HS-27A (cell line): ENCODE data around the gene GRAMD4.
"Not testable (repeated sequence)": the region's sequence is repeated elsewhere in the genome, so short reads cannot be mapped to it uniquely, and the experiment has no call there.

Source experiments
- DNase-seq: peaks from one replicate; pipeline ENCODE4 v3.0.0-alpha.2; 2012; ENCODE audit warnings: low read depth, missing footprints

The GRAMD4 gene

DNA sequence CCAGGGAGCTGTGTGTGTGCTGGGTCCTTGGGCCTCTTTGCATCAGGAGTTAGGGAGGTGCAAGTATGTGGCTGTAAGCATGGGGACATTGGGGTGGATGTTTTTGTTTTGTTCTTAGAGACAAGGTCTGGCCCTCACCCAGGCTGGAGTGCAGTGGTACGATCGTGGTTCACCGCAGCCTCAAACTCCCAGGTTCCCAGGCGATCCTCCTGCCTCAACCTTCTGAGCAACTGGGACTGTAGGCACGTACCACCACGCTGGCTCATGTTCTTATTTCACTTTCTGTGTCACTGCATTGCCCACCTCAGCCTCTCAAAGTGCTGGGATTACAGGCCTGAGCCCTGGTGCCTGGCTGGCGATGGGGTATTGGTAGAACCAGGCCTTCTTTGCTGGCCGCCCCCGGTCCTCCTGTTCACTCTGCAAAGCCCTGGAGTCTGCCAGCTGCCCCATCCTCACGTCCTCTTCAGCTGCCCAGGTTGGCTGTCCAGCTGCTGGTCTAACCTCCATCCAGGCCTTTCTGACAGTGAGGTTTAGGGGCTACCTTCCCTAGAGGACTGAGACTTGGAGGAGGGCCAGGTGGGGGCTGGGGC, 851 bp upstream of the GRAMD4 start:
- DNase-seq = no peak

DNA sequence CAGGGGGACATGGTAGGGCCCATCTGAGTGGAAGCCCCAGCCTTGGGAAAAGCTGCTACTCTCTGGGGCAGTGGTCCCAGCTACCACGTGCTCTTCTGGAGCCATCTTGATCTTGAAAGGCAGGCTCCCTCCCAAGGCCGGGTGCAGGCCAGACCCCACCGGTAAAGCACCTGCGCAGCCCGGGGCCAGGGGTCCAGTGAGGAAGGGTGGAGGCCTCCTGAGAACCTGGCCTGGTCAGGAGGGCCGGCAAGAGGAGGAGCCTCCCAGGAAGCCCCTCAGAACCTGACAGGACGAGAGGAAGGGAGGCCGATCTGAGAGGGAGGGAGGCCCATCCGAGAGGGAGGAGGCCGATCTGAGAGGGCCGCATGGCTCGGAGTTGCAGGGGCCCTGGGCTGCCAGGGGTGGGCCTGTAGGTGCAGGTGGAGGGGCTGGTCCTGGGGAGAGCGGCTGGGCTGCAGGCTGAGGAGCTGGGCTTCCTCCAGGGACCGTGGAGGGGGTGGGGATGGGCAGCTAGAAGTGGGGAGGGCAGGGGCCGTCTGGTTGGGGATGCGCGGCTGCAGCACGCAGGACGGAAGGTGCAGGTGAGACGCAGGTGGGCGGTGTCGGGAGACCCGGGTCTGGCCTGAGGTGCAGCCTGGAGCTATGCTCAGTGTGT, 529 bp downstream of the GRAMD4 start:
- DNase-seq = no peak

DNA sequence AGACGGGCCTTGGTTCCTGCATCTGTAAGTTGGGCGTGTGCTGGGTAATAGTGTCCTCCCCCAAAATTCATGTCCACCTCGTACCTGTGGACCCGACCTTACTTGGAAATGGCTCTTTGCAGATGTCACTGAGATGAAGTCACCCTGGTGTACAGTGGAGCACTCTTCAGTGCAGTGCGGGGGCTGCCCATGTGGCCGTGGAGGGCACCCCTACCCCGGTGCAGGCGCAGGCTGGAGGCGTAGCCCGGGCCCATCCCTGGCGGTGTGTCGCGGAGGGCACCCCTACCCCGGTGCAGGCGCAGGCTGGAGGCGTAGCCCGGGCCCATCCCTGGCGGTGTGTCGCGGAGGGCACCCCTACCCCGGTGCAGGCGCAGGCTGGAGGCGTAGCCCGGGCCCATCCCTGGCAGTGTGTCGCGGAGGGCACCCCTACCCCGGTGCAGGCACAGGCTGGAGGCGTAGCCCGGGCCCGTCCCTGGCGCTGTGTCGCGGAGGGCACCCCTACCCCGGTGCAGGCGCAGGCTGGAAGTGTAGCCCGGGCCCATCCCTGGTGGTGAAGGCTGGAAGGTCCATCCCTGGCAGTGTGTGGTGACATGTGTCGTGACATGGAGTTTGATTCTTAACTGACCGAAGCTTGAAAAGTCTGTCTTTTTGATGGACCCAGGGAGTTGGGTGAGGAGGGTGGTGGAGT, 1.2 kb downstream of the GRAMD4 start:
- DNase-seq = not testable (repeated sequence)

DNA sequence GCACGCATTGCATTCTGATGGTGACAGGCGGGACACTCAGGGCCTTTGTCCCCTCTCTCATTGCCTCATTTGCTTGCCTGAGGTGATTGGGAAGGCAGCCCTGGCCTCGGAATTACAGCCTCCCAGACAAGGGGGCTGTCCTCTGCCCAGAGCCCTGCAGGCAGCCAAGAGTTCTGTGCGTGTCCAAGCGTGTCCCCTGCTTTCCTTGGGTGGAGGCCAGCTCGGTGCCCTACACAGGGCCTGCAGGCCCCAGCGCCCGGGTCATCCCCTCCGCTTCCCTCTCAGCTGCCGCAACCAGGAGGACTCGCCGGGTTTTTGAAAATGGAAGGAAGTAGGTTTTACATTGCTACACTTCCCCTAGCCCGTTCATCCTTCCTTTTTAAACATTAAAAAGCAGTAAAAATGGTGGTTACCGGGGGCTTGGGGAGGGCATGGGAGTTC, 1.9 kb downstream of the GRAMD4 start:
- DNase-seq = no peak

DNA sequence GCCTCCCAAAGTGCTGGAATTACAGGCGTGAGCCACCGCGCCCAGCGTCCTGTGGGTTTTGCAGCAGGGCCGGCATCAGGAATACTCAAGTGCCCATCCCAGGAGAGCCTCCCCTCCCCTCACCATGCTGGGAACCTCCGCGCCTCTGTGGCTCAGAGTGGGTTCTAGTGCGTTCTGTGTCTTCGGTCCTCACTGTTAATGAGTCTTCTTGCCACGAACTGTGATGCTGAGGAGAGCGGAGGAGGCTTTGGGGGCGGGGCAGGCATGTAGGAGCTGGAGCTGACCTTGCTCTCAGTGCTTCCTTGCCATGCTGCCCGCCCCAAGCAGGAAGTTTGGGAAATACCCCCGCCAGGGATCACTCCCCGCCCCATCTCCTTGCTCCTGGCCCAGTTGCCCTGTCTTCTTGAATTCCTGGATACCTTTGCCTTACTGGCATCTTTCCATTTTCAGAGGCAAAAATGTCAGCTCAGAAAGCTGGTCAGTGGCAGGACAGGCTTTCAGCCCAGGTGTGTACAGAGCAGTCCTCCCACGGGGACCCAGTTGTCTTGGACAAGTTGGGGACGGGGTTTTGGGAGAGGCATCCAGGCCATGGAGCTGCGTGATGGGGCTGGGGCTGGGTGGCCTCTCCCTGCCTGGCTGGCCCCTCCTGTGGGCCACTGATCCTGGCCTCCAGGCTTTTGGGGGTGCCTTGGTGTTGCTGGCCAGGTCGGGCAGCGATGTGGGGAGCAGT, 5.1 kb downstream of the GRAMD4 start:
- no peak for DNase-seq

DNA sequence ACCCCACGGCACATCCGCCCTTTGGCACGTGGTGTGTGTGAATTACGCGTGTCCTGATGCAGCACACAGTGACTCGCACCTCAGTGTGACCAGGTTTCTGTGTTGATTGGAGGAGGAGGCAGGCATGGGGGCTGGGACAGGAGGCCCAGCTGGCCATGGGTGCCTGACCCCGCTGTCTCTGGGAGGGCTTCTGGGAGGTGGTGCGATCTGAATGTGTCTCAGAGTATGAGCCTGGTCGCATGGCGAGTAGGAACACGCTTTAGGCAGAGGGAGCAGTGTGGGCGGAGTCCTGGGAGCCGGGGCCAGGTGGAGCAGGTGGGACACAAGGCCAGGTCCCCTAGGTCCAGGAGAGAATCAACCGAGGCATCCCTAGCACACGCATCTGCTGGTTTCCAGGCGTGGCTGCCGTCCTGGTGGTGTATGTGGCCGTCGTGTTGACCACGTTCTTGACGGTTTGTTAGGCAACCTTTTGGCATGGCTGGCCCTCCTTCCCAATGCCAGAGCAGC, 5.7 kb downstream of the GRAMD4 start:
- no peak for DNase-seq

DNA sequence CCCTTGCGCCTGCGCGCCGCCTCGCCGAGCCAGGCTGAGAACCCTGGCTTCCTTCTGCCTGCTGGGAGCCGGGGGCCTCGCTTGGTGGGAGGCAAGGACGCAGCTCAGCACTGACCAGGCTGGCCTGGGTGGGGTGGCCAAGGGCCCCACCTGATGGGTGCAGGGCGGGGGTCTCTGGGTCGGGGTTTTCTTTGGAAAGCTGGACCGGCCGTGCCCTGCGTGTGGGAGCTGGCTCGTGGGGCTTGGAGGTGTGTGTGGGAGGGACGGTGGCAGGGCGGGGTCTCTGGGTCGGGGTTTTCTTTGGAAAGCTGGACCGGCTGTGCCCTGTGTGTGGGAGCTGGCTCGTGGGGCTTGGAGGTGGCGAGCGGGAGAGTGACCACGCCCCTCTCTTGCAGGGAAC, 6.2 kb downstream of the GRAMD4 start:
- DNase-seq = no peak

DNA sequence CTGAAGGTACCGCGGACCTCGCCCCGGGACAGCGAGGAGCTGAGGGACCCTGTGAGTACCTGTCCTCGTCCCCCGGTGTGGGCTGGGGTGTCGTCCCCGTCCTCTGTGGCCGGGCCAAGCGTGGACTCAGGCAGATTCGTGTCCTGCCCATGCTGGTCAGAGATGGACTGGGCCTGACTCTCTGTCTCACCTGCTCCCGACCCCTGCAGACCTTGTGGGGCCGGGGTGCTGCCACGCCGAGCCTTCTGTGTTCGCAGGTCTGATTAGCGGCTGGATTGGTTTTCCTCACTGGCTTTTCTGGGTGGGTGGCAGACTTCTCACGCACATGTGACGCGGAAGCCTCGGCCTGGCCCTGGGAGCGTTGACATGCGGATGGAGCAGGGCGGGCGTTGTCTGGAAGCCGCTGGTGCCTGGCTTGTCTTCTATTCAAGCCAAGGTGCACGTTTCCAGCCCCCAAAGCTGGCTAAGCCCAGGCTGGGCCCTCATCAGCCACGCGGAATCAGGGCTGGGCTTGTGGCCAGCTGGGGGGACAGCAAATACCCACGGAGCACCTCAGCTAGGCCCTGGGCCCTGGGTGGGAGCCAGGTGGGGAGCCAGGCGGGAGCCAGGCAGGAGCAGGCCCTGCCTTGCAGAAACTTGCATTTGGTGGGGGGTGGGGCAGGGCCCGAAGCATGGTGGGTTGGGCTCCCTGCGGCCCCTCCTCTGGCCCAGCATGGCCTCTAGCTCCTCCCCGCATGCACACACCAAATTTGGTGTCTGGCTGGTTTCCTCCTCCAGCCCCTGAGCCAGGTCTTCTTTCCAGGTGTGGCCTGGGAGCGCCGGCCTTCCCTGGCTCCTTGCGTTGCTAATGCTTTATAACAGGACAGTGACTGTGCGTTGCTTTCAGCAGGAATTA, 7.0 kb downstream of the GRAMD4 start:
- no peak for DNase-seq

DNA sequence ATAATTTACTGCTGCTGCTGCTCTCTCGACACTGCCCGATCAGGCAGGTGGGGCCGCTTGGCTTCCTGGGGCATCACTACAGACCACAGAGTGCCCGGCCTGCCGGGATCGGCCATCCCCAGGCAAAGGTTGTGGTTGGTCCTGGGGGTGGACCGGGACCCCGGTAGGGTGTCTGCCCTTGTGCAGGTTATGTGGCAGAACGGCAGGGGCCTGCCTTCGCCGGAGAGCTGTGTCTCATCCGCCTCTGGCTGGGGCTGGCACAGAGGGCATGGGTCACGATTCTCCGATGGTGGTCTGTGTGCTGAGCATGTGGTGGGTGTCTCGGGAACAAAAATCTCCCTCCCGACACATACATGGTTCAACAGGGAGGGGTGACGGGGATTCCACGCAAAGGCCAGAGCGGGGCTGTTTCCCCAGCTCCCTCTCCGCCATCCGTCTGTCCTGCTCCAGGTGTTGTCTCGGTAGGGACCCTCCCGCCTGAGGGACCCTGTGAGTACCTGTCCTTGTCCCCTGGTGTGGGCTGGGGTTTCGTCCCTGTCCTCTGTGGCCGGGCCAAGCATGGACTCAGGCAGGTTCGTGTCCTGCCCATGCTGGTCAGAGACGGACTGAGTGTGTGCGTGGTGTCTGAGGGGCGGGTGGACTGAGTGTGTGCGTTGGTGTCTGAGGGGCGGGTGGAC, 7.8 kb downstream of the GRAMD4 start:
- DNase-seq = no peak

DNA sequence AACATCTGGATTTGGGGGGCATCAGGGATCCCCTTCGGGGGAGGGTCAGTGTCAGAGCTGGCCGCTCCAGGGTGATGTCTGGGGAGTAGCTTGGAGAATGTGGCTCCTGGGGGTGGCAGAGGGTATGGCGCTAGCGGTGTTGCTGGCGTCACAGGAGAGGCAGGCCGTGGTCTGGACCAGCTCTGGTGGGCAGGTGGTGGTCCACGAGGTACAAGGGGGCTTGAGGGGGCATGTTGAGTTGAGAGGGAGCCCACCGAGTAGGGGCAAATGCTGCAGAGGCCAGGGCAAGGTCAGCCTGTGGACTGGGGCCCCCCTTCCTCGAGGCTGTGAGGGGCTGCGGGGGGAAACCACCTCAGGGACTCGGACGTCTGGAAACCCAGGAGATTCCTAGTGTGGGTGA, 8.6 kb downstream of the GRAMD4 start:
- no peak for DNase-seq

DNA sequence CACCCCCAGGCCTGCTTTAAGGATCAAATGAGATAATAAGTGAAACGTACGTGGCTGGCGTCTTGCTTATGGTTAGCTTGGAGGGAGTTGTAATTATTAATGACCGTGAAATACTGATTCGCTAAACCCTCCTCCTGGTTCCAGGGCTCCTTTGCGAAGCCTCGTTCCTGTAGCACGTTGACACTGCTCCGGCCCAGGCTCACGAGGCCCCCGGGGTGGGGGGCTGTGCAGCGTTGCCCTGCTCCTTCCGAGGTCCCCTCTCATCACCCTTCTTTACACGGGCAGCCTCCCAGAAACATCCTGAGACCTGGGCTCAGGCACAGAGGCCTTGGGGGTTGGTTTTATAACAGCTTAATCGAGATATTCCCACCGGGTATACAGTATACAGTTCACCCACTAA, 9.1 kb downstream of the GRAMD4 start:
- no peak for DNase-seq

DNA sequence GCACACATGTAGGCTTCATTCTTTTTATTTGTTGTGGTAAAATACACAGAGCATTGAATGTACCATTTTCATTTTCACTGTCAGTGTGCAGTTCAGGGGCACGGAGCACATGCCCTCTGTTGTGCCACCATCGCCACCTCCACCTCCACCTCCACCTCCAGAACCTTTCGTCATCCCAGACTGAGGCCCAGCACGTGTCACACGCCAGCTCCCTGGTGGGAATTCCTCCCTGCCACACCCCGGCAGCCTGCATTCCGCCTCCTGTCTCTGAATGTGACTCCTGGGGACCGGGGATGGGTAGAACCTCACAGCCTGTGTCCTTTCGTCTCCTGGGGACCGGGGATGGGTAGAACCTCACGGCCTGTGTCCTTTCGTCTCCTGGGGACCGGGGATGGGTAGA, 10.9 kb downstream of the GRAMD4 start:
- DNase-seq = no peak

DNA sequence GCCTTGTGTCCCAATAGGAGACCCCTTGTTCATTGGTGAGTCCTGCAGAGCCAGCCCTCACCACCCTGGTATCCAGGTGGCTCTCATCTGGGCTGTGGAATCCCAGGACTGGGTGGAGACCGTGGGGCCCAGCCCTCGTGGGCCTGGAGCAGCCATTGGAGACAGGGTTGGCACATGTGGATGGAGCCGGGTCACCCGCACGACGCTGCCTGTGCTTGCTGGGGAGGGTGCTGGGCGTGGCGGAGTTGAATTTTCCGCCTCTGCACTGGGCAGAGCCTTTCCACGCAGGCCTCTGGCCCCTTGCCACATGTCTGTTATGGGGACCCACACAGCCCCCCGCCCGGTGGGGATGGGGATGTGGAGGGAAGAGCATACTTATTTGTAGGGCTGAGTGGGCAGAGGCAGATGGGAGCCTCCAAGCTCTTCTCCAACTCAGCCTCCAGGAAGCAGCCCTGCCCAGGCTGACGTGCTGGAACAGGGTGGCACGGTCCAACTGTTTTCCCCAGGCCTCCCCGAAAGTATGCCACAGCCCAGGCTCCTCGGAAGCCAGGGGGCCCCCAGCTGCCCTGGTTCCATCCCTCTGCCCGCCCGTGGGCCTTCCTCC, 12.6 kb downstream of the GRAMD4 start:
- DNase-seq = no peak

DNA sequence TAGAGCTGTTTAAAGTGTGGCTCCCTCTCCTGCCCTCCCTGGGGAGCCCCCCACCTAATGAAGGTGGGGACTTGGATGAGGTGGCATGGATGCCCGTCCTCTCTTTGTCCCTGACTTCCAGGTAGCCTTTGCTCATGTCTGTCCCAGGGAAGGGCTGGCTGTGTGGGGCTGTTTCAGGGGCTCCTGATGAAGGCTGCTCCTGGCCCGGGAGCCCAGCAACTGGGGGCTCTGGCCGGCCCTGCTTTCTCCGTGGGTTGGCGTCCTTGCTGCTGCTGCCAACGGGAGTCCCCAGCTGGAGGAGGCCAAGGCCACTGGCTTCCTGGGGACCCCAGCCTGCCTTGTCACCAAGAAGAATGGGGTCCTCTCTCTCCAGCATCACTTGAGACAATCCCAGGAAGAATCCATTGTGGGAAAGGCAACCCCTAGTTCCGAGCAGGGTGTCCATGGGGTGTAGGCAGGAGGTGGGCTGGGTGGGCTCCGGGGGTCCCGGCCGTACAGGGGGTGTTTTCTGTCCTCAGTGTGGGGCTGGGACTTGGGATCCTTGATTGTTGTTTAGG, 13.2 kb downstream of the GRAMD4 start:
- no peak for DNase-seq

DNA sequence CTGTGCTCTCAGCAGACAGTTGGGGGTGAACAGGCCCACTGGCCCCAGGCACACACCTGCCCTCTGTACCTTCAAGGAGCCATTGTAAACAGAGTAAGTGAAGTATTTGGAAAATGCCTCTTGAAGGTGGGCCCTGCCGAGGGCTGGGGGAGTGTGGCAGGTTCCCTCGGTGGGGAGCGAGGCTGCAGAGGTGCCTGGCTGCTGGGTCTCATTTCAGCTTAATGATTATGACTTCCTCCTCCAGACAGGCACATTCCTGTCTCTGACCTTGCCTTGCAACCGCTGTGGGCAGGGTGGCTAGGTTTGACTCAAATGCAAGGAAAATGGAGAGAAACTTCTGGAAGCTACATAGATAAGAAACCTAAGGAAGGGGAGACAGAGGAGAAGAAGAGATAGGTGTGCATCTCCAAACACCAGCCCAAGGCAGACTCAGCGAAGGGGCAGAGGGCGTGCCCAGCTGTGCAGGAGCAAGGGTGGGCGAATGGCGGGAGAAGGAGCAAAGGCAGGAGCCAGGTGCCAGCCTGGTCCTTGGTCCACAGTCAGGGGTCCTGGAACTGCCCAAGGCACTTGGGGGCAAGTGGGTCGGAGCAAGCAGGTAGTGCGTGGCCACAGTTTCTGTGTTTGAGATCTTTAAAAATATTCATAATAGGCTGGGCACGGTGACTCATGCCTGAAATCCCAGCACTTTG, 14.0 kb downstream of the GRAMD4 start:
- no peak for DNase-seq

DNA sequence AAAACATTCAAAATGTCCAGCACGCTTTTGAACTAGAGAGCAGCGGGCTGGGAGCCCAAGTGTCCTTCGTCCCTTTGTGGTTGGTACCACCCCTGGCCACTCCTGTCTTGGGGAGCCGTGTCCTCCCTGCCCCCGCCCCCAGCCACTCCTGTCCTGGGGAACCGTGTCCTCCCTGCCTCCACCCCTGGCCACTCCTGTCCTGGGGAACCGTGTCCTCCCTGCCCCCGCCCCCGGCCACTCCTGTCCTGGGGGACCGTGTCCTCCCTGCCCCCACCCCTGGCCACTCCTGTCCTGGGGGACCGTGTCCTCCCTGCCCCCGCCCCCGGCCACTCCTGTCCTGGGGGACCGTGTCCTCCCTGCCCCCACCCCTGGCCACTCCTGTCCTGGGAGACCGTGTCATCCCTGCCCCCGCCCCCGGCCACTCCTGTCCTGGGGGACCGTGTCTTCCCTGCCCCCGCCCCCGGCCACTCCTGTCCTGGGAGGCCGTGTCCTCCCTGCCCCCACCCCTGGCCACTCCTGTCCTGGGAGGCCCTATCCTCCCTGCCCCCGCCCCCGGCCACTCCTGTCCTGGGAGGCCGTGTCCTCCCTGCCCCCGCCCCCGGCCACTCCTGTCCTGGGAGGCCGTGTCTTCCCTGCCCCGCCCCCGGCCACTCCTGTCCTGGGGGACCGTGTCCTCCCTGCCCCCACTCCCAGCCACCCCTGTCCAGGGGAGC, 14.9 kb downstream of the GRAMD4 start:
- not testable (repeated sequence) for DNase-seq

DNA sequence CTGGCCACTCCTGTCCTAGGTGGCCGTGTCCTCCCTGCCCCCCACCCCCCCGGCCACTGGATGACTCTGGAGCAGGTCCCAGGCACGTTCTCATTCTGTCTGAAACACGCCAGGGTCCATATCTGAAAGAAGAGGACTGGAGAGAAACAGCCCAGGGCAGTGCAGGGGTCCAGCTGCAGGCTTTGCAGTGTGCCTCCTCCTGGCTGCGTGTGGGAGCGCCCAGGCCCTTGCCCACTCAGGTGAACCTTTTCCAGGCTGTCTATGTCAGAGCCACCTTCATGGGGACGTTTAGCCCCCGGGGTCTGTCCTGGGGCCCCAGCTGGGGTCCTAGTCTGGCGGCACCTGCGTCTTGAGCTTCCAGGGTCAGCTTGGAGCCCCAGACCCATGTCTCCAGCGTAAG, 15.6 kb downstream of the GRAMD4 start:
- DNase-seq = no peak

DNA sequence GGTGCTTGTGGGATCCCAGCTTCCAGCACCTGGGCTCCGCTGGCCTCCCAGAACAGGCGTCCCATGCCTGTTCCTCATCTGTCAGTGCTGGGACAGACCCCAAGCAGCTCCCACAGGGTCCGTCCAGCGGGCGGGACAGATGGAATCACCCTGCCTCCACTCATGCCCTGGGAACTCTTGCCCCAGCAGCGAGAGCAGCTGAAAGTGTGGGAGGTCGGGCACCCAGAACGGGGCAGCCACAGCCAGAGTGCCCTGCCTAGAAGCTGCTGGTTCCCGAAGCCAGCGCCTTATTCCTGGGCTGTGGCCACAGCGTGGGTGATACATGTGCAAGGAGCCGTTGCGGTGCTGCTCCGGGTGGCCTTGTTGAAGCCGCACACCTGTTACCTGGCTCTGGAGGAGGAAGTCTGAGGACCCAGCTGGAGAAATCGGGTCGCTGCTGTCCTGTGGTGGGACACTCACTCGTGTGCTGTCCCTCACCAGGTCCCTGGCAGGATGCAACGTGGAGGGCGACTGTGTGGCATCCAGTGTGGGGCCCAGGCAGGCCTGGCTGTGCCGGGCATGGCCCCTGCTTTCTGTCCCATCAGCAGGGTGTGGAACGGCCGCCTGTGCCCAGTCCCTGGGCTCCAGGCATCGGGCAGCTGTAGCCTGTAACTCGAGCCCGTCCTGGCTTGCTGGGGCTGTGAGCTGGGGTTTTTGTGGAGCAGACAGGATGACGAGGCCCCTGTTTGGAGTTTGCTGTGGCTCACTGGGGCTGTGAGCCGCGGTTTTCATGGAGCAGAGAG, 16.2 kb downstream of the GRAMD4 start:
- no peak for DNase-seq
